Heart left ventricle (tissue), 13 donors: ENCODE results near the gene SERPINH1.

ENCODE experiments used
- CTCF ChIP-seq, 12 donors: fragments of 200-600 bp; sonication (generic) in 4 of 12; IDR thresholded peaks; one replicate each; pipeline versions ENCODE4 v1.5.0 to v1.8.0; 2018 to 2022; ENCODE audit warnings: antibody characterized with exemption in 12 of 12, mild to moderate bottlenecking in 5 of 12
- POLR2A ChIP-seq, 2 donors: fragments of 450-650 bp; IDR thresholded peaks; one replicate each; pipeline ENCODE4 v1.6.1; 2017; ENCODE audit warnings: antibody characterized with exemption in 2 of 2, mild to moderate bottlenecking in 2 of 2, moderate library complexity in 2 of 2
- donor health status: ischemic (EF 13 %, LVEDD 7.1; RV severe dilation, severe dysfunction).
- donor health status: DM: no; HTN: yes; CAD: no.
- donor health status: DM: no; HTN: no; CAD: no.
- donor health status: ischemic (EF 25% LVEDD 6.9; RV normal size, moderate dysfunction).
- donor health status: ischemic (EF 25% LVEDD 5.7; RV mildly dilated, moderate dysfunction).
- donor health status: ischemic (EF 35%, LVEDD 5.7; RV mildly dilated, moderate dysfunction).
- donor health status: nonischemic (EF 11% LVEDD 7.7; RV severe dilation, severe dysfunction).
- donor health status: DM: yes; HTN: yes; CAD: no.
- donor health status: PGD.
- donor health status: ischemic (EF 29% LVEDD 5.4; RV normal size, mild dysfunction).
- donor health status: nonischemic (EF 23%, LVEDD 6.1; RV moderate dilation, normal function).

GRCh38 chr11:75603791-75604736 lies 42.0 kb downstream of the SERPINH1 start:
- TF ChIP-seq CTCF (IDR thresholded peaks at IDR 0.05) (no peak), POLR2A (IDR thresholded peaks at IDR 0.05) (no peak)
